Measurements from ENCODE around the gene PLCL1. TPM values are rescaled to one million over a fixed set of nuclear protein-coding genes. Genes with fewer than 3 reads are reported as not detected.
"Not testable (repeated sequence)": the region's sequence is repeated elsewhere in the genome, so short reads cannot be mapped to it uniquely, and the experiment has no call there.

The PLCL1 gene
- total RNA-seq, 1 experiment from 2014 or later: not detected

GRCh38 chr2:197827618-197828017 lies 23.2 kb downstream of the PLCL1 start:
- no peak for DNase-seq
- TF ChIP-seq CTCF (conservative IDR thresholded peaks at IDR 0.05) (no peak), EZH2 (IDR thresholded peaks at IDR 0.05; ENCODE audit: low read depth) (no peak)
- Histone ChIP-seq H4K20me1 (ENCODE audit: insufficient read depth) (no peaks in the 10 kb centered on the region), H3K79me2 (ENCODE audit: low read depth) (no peaks in the 10 kb centered on the region), H3F3A (ENCODE audit: insufficient read depth, low read depth) (no peaks in the 10 kb centered on the region), H3K4me1 (replicated peaks; ENCODE audit: insufficient read depth) (no peaks in the 10 kb centered on the region), H3K4me2 (no peak overlapping the region), H3K9me3 (ENCODE audit: insufficient read depth, low read depth) (no peaks in the 10 kb centered on the region), H3K27me3 (ENCODE audit: insufficient read depth, low read depth) (no peaks in the 10 kb centered on the region), H3K36me3 (ENCODE audit: low read depth) (no peaks in the 10 kb centered on the region), H3K9me2 (ENCODE audit: insufficient read depth) (no peaks in the 10 kb centered on the region), H3K4me3 (no peak overlapping the region), H2AFZ (no peak overlapping the region), H3K27ac (no peak overlapping the region)
- no TSS peak for BruUV-seq (replicated peaks)
- CTCF ChIA-PET: no interaction called here
- POLR2A ChIA-PET (ENCODE audit: unreplicated experiment): no interaction called here
- intact Hi-C loops (cut with micrococcal nuclease; ENCODE audit: unreplicated experiment): no loop called here

GRCh38 chr2:197828464-197829135 lies 24.2 kb downstream of the PLCL1 start:
- Histone ChIP-seq H3K36me3 (ENCODE audit: low read depth) (no peaks in the 10 kb centered on the region), H3F3A (ENCODE audit: insufficient read depth, low read depth) (no peaks in the 10 kb centered on the region), H3K4me3 (no peak overlapping the region), H3K27me3 (ENCODE audit: insufficient read depth, low read depth) (no peaks in the 10 kb centered on the region), H3K4me2 (no peak overlapping the region), H3K9me3 (ENCODE audit: insufficient read depth, low read depth) (no peaks in the 10 kb centered on the region), H3K9me2 (ENCODE audit: insufficient read depth) (no peaks in the 10 kb centered on the region), H3K4me1 (replicated peaks; ENCODE audit: insufficient read depth) (no peaks in the 10 kb centered on the region), H2AFZ (no peak overlapping the region), H4K20me1 (ENCODE audit: insufficient read depth) (no peaks in the 10 kb centered on the region), H3K79me2 (ENCODE audit: low read depth) (no peaks in the 10 kb centered on the region), H3K27ac (no peak overlapping the region)
- intact Hi-C loops (cut with micrococcal nuclease; ENCODE audit: unreplicated experiment): no loop called here
- POLR2A ChIA-PET (ENCODE audit: unreplicated experiment): no interaction called here
- DNase-seq: no peak
- BruUV-seq (replicated peaks): no TSS peak
- TF ChIP-seq CTCF (conservative IDR thresholded peaks at IDR 0.05) (no peak), EZH2 (IDR thresholded peaks at IDR 0.05; ENCODE audit: low read depth) (no peak)
- CTCF ChIA-PET: no interaction called here

- POLR2A ChIA-PET (ENCODE audit: unreplicated experiment); H4K20me1 ChIP-seq (ENCODE audit: insufficient read depth); intact Hi-C loops (cut with micrococcal nuclease; ENCODE audit: unreplicated experiment); H3K9me2 ChIP-seq (ENCODE audit: insufficient read depth); BruUV-seq (replicated peaks); H2AFZ ChIP-seq; H3K9me3 ChIP-seq (ENCODE audit: insufficient read depth, low read depth); H3K36me3 ChIP-seq (ENCODE audit: low read depth); H3K4me1 ChIP-seq (replicated peaks; ENCODE audit: insufficient read depth); H3F3A ChIP-seq (ENCODE audit: insufficient read depth, low read depth); DNase-seq; H3K27me3 ChIP-seq (ENCODE audit: insufficient read depth, low read depth); H3K4me3 ChIP-seq; H3K4me2 ChIP-seq; H3K79me2 ChIP-seq (ENCODE audit: low read depth); H3K27ac ChIP-seq: not testable (repeated sequence)
- CTCF ChIA-PET: interaction anchor here (0.7 kb wide), 1 partner anchor 463 kb away, joined by 5 read pairs; no protein-coding TSS in a partner anchor
These were observed 30.4 kb downstream of the PLCL1 start for GRCh38 chr2:197834771-197835170.

- POLR2A ChIA-PET (ENCODE audit: unreplicated experiment): no interaction called here
- no peak overlapping the region for H3K4me2 ChIP-seq
- H3K27me3 ChIP-seq (ENCODE audit: insufficient read depth, low read depth): no peaks in the 10 kb centered on the region
- H3K4me3 ChIP-seq: no peak overlapping the region
- H2AFZ ChIP-seq: no peak overlapping the region
- H3K79me2 ChIP-seq (ENCODE audit: low read depth): no peaks in the 10 kb centered on the region
- intact Hi-C loops (cut with micrococcal nuclease; ENCODE audit: unreplicated experiment): no loop called here
- no peaks in the 10 kb centered on the region for H3K4me1 ChIP-seq (replicated peaks; ENCODE audit: insufficient read depth)
- DNase-seq: no peak
- no peaks in the 10 kb centered on the region for H3F3A ChIP-seq (ENCODE audit: insufficient read depth, low read depth)
- no peak for TF ChIP-seq EZH2 (IDR thresholded peaks at IDR 0.05; ENCODE audit: low read depth)
- no peak for TF ChIP-seq CTCF (conservative IDR thresholded peaks at IDR 0.05)
- H3K9me2 ChIP-seq (ENCODE audit: insufficient read depth): 0 out of 2 replicates have a peak, but pooled peaks cover 5% of the 10 kb centered on the region
- H4K20me1 ChIP-seq (ENCODE audit: insufficient read depth): 0 out of 2 replicates have a peak, but pooled peaks cover 3% of the 10 kb centered on the region
- no TSS peak for BruUV-seq (replicated peaks)
- no peak overlapping the region for H3K27ac ChIP-seq
- no peaks in the 10 kb centered on the region for H3K9me3 ChIP-seq (ENCODE audit: insufficient read depth, low read depth)
- CTCF ChIA-PET: no interaction called here
- H3K36me3 ChIP-seq (ENCODE audit: low read depth): no peaks in the 10 kb centered on the region
These were observed 30.9 kb downstream of the PLCL1 start for GRCh38 chr2:197835293-197835692.

All from PC-9 (cell line).